ENCODE results near the gene FOS. TPM values are rescaled to one million over a fixed set of nuclear protein-coding genes. Genes with fewer than 3 reads are reported as not detected.

FOS gene
- total RNA-seq, 1 experiment from 2014 or later = 2.2 TPM

- no peak for DNase-seq (ENCODE audit: low spot score)
These were observed 39.7 kb downstream of the FOS start for GRCh38 chr14:75318353-75318752.

GRCh38 chr14:75319021-75319420, 40.4 kb downstream of the FOS start:
- DNase-seq (ENCODE audit: low spot score) = no peak

DNA sequence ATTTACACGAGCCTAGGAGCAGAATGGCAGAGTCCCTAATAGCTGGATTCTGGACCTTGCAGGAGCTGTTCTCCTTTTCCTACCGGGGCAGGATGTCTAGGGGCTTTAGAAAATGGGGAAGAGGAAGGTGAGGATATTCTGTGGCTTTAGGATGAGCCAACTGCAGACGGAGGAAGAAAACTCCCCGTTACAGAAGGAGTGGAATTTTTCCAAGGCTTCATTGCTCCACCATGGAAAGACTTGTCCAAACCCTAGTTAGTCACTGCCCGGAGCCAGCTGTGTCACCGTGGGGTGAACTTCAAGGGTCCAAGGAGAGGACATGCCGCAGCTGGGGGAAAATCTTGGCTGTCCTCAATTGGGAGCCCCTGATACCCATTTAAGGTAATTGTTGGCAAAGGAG, 41.6 kb downstream of the FOS start:
- no peak for DNase-seq (ENCODE audit: low spot score)

DNA sequence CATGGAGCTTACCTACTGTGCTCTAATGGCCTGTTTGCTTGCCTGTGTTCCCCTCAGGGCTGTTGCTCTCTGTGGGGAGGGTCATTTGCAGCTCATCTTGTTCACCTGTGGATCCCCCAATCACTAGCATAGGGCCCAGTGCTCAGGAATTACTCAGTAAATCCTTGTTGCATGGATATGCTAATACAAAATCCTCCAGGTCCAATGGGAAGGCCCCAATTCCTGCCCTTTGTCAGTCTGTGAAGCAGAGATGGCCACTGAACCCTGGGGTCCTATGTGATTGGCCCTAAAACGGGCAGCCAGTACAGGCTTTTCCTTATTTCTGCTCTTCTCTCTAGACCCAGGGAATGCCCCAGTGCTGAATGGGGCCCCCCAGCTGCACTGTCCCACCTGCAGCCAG, 44.1 kb downstream of the FOS start:
- no peak for DNase-seq (ENCODE audit: low spot score)

DNA sequence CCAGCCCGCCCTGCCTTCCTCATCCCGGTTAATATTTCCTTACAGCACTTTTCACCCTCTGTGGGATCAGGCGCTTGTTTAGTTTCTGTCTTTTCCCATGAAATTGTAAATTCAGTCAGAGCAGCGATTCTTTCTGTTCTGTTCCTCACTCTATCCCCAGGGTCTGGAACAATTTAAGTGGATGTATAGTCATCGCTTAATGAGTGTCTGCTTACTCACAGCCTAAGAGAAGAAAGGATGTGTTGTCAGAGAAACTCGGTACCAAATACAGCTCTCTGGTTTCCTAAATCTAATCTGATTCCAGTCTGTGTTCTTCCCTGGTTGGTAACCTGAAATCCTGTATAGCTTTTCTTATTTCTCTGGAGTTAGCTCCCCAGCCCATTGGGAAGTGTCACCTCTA, 44.9 kb downstream of the FOS start:
- no peak for DNase-seq (ENCODE audit: low spot score)

DNA sequence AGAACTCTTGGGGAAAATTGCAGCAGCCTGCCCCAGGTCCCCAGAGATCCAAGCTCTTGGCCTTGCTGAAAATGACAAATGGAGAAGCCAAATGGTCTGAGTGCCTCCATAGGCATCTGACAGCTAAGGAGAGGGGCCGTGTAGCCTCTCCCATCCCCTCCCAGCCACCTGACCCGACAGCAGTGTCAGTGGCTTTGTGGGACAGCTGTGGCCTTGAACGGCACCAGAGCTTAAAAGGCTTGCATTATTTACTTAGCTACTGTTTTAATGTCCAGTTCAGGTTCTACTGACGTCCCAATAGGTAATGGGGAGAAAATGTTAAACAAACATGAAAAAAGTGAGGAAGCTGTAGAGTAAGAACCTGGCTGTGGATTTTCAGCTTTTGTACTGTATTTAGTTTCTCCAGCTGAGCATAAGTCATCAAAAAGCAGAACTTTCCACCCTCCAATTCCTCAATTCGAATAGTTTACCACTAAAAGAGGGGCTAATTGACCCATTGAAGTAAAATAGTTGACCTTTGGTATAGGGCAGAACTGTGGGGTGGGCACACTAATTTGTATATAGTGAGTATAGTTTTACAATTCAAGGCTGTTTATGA, 50.0 kb downstream of the FOS start:
- DNase-seq (ENCODE audit: low spot score) = no peak

DNA sequence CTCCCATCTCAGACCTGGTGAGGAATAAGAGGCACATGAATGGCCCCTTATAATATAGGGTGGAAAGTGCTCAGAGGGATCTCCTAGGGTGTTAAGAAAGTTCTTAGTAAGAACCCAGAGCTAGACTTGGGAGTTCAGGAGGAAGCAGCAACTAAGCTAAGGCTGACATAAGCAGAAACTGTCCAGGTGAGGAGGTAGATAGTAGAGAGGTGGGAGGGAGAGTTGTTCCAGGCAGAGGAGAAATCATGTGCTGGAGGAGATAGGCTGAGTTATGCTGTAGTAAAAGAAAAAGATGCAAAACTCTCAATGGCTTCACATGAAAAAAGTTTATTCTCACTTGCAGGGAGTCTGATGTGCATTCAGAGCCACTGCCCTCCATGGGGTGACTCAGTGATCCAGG, 50.7 kb downstream of the FOS start:
- DNase-seq (ENCODE audit: low spot score) = no peak

- DNase-seq (ENCODE audit: low spot score) = no peak
These were observed 52.8 kb downstream of the FOS start for GRCh38 chr14:75331471-75331870.

Other genes with a start within 250 kb of the FOS start
- gene MLH3, start 227.4 kb upstream of the FOS start, total RNA-seq (2014; rRNA removed; shearing (Covaris generic)) = 4.9 and 7.7 TPM in 2 replicates
- 28.9 and 31.3 TPM in 2 replicates for gene ACYP1, start 214.8 kb upstream of the FOS start, total RNA-seq (2014; rRNA removed; shearing (Covaris generic))
- gene ZC2HC1C, start 209.2 kb upstream of the FOS start, total RNA-seq (2014; rRNA removed; shearing (Covaris generic)) = 1.7 and 2.0 TPM in 2 replicates
- 0.03 and 0.14 TPM in 2 replicates for gene NEK9, start 151.8 kb upstream of the FOS start, total RNA-seq (2014; rRNA removed; shearing (Covaris generic))
- 155 and 159 TPM in 2 replicates for gene TMED10, start 102.2 kb upstream of the FOS start, total RNA-seq (2014; rRNA removed; shearing (Covaris generic))
- 8.2 and 19.3 TPM in 2 replicates for gene JDP2, start 149.2 kb downstream of the FOS start, total RNA-seq (2014; rRNA removed; shearing (Covaris generic))
- not detected in 2 replicates for gene BATF, start 243.6 kb downstream of the FOS start, total RNA-seq (2014; rRNA removed; shearing (Covaris generic))